Keratinocyte (primary cell): ENCODE results near the gene ST6GALNAC6. TPM values are rescaled to one million over a fixed set of nuclear protein-coding genes. Genes with fewer than 3 reads are reported as not detected.

Source experiments
- DNase-seq: peaks from one replicate; pipeline ENCODE4 v3.0.0-alpha.2; 2011; ENCODE audit warnings: low read depth, missing footprints, low spot score
- FAIRE-seq: peaks from 2 replicates; lab custom pipeline; 2011; peaks lifted over from hg19 to GRCh38; lab: Jason Lieb, UNC
- H2AFZ ChIP-seq: 2 replicates; pipeline ENCODE4 v1.6.0; 2012; ENCODE audit warnings: low read length, control low read depth, inconsistent platforms; ENCODE audit not compliant: control insufficient read depth
- H3K27ac ChIP-seq: 2 replicates; pipeline ENCODE4 v1.5.1; 2011; ENCODE audit warnings: low read length; ENCODE audit not compliant: control insufficient read depth, insufficient read depth
- H3K27me3 ChIP-seq: 3 replicates; pipeline ENCODE4 v1.6.0; 2011; ENCODE audit warnings: low read length; ENCODE audit not compliant: control insufficient read depth, insufficient read depth; ENCODE audit errors: extremely low read depth
- H3K36me3 ChIP-seq, 2 experiments: 2 replicates in 1 of 2; 3 replicates in 1 of 2; pipeline ENCODE4 v1.5.1; 2011; ENCODE audit warnings: low read length in 2 of 2, mild to moderate bottlenecking in 1 of 2; ENCODE audit not compliant: control insufficient read depth in 2 of 2, insufficient read depth in 2 of 2; ENCODE audit errors: extremely low read depth in 1 of 2
- H3K4me1 ChIP-seq: 3 replicates; pipeline ENCODE4 v1.5.1; 2011; ENCODE audit warnings: low read length; ENCODE audit not compliant: control insufficient read depth, insufficient read depth; ENCODE audit errors: extremely low read depth
- H3K4me2 ChIP-seq: 3 replicates; pipeline ENCODE4 v1.6.0; 2011; ENCODE audit warnings: low read depth, low read length; ENCODE audit not compliant: control insufficient read depth, insufficient read depth; ENCODE audit errors: extremely low read depth
- H3K4me3 ChIP-seq, 3 experiments: fragments of 200-600 bp in 1 of 3; sonication (generic) in 1 of 3; 2 replicates in 2 of 3; 3 replicates in 1 of 3; pipeline ENCODE4 v1.5.1; 2011 to 2016; ENCODE audit warnings: low read length in 3 of 3, mild to moderate bottlenecking in 3 of 3, control low read depth in 2 of 3, inconsistent platforms in 1 of 3, low read depth in 1 of 3, mixed read lengths in 1 of 3, mixed run types in 1 of 3, moderate library complexity in 1 of 3; ENCODE audit not compliant: control insufficient read depth in 2 of 3, insufficient read depth in 2 of 3; ENCODE audit errors: extremely low read depth in 1 of 3
- H3K79me2 ChIP-seq: 2 replicates; pipeline ENCODE4 v1.6.0; 2012; ENCODE audit warnings: low read length; ENCODE audit not compliant: control insufficient read depth, insufficient read depth
- H3K9ac ChIP-seq: 3 replicates; pipeline ENCODE4 v1.6.0; 2011; ENCODE audit warnings: low read length; ENCODE audit not compliant: control insufficient read depth, insufficient read depth; ENCODE audit errors: extremely low read depth
- H3K9me1 ChIP-seq: 3 replicates; pipeline ENCODE4 v1.6.0; 2011; ENCODE audit warnings: low read length; ENCODE audit not compliant: control insufficient read depth, insufficient read depth; ENCODE audit errors: extremely low read depth
- H3K9me3 ChIP-seq: 2 replicates; pipeline ENCODE4 v1.5.1; 2012; ENCODE audit warnings: low read depth, low read length; ENCODE audit not compliant: control insufficient read depth
- H4K20me1 ChIP-seq: 3 replicates; pipeline ENCODE4 v1.6.0; 2011; ENCODE audit warnings: low read length; ENCODE audit not compliant: control insufficient read depth, insufficient read depth; ENCODE audit errors: extremely low read depth
- CTCF ChIP-seq, 3 experiments: IDR thresholded peaks in 1 of 3; conservative IDR thresholded peaks in 1 of 3; optimal IDR thresholded peaks in 1 of 3; 2 replicates in 2 of 3; 3 replicates in 1 of 3; pipeline versions ENCODE3 to v1.5.1; 2011; ENCODE audit warnings: low read length in 3 of 3, mild to moderate bottlenecking in 3 of 3, moderate library complexity in 2 of 3, control low read depth in 1 of 3, inconsistent platforms in 1 of 3; ENCODE audit not compliant: insufficient read depth in 2 of 3; ENCODE audit errors: extremely low read depth in 1 of 3
- EZH2 ChIP-seq: IDR thresholded peaks from one replicate; pipeline ENCODE4 v1.6.1; 2012; ENCODE audit warnings: inconsistent platforms, mild to moderate bottlenecking, low read length, moderate library complexity
- dilution Hi-C: fragments of 300-500 bp; cut with MboI; formaldehyde crosslinking; loops from one replicate; pipeline ENCODE4 v1.7.0; 2020; ENCODE audit warnings: low sequenced_read_pairs; ENCODE audit not compliant: extremely low pct_ligation_motif_present
- polyA plus RNA-seq, 5 experiments: library from polyadenylated mRNA; depleted of rRNA in 3 of 5; stranded (reverse) in 3 of 5; stranded (forward) in 1 of 5; unstranded in 1 of 5; fragments of >200 nt; gene quantifications; 1 replicate in 1 of 5; 2 replicates in 3 of 5; 3 replicates in 1 of 5; pipeline versions ENCODE4 v1.2.1 to v1.2.3, GENCODE V29; 2011 to 2012; ENCODE audit warnings: missing spikeins in 2 of 5, low read depth in 1 of 5, low replicate concordance in 1 of 5

The ST6GALNAC6 gene
- polyA plus RNA-seq, 1 donor (not counting 4 experiments of a cell fraction or from before 2014, with no cell fraction given), result 21.1 TPM

DNA sequence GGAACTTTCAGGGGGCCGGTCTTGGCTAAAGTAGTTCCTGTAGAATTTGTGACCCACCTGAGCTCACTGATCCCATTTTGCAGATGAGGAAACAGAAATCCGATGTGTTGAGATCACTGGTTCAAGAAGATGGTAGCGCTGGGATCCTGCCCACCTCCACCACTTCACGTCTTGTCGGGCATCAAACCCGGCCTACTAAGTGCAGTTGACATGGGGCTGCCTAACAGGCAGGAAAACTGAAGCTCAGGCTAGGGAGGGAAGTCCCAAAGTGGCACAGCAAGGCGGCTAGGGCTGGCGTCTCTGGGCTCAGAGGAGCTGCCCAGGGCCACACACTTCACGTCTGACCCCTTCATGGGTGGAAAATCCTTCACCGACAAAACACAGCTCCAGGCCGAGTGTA lies 44.4 kb downstream of the ST6GALNAC6 start:
- no peaks in the 10 kb centered on the region for H3K4me1 ChIP-seq
- no peak for DNase-seq
- H2AFZ ChIP-seq, result no peak overlapping the region
- H4K20me1 ChIP-seq, result no peaks in the 10 kb centered on the region
- no peak overlapping the region for H3K4me2 ChIP-seq
- no peaks in the 10 kb centered on the region for H3K79me2 ChIP-seq
- no peak overlapping the region for H3K9ac ChIP-seq
- no peaks in the 10 kb centered on the region for H3K9me1 ChIP-seq
- dilution Hi-C loops, result no loop called here
- no peaks in the 10 kb centered on the region for H3K36me3 ChIP-seq
- H3K9me3 ChIP-seq, result no peaks in the 10 kb centered on the region
- H3K27me3 ChIP-seq, result peaks cover 4% of the 10 kb centered on the region
- no peak overlapping the region for H3K27ac ChIP-seq
- H3K4me3 ChIP-seq, result no peak overlapping the region
- TF ChIP-seq CTCF (optimal IDR thresholded peaks at IDR 0.05 in 1 of 3, IDR thresholded peaks at IDR 0.05 in 1 of 3, conservative IDR thresholded peaks at IDR 0.05 in 1 of 3; ENCODE audit: extremely low read depth in 1 of 3, insufficient read depth in 2 of 3, low read length in 3 of 3) (no peak), EZH2 (no peak)
- FAIRE-seq, result no peak

DNA sequence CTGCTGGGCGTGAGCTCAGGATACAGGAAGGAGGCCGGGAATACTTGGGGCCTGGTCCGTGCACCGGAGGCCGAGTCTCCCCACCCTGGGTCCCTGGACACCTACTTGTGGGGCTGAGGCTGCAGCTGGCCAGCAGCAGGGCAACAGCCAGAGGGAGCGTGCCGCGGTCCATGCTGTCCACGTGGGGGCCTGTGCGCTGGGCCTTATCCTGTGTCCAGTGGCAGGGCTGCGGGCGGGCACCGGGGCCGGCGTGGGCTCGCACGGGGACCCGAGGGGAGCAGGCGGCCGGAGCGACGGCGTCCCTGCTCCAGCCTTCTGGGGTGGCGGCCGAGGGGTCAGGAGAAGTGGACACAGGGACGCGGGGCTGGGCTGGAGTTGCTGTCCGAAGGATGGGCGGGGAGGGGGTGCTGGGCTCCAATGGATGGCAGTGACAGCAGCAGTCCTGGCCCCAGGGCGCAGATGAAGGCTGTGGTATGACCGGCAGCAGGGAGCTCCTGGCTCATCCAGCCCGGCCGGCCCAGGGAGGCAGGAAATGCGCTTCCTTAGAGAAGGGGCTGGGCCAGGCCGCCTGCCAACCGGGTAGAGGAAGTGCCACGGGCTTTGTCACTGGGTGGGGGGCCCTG lies 45.1 kb downstream of the ST6GALNAC6 start, which contains the start of gene ENG:
TSS of gene ENG (minus strand) at position 475 of the 623 bp plus-strand sequence. CDS start at position 172, 303 bp downstream.
- H3K4me2 ChIP-seq, result no peak within 1 kb of the TSS
- H3K4me3 ChIP-seq, result no peak within 1 kb of the TSS
- no peaks in the 10 kb centered on the region for H3K79me2 ChIP-seq
- no peak for FAIRE-seq
- peaks cover 4% of the 10 kb centered on the region for H3K27me3 ChIP-seq
- TF ChIP-seq CTCF (optimal IDR thresholded peaks at IDR 0.05 in 1 of 3, IDR thresholded peaks at IDR 0.05 in 1 of 3, conservative IDR thresholded peaks at IDR 0.05 in 1 of 3; ENCODE audit: extremely low read depth in 1 of 3, insufficient read depth in 2 of 3, low read length in 3 of 3) (no peak), EZH2 (no peak)
- H2AFZ ChIP-seq, result no peak within 1 kb of the TSS
- no peak for DNase-seq
- H4K20me1 ChIP-seq, result no peaks in the 10 kb centered on the region
- H3K36me3 ChIP-seq, result no peaks in the 10 kb centered on the region
- no peak within 1 kb of the TSS for H3K9ac ChIP-seq
- H3K27ac ChIP-seq, result no peak within 1 kb of the TSS
- dilution Hi-C loops, result no loop called here
- H3K9me3 ChIP-seq, result peaks cover 7% of the 10 kb centered on the region
- H3K9me1 ChIP-seq, result no peaks in the 10 kb centered on the region
- no peaks in the 10 kb centered on the region for H3K4me1 ChIP-seq
